Measurements from ENCODE around the gene AP1AR.

Gene AP1AR

GRCh38 chr4:112318239-112319142 lies 86.9 kb downstream of the AP1AR start:
- no peak for DNase-seq
